SU-DHL-6 (cell line): ENCODE measurements around the gene B4GALT5.

Source experiments
- H2AFZ ChIP-seq: fragments of 200-600 bp; sonication (generic); 2 replicates; pipeline ENCODE4 v1.6.1; 2014; ENCODE audit warnings: low read depth, mild to moderate bottlenecking, moderate library complexity, mixed read lengths, antibody characterized with exemption, low read length; ENCODE audit not compliant: severe bottlenecking
- H3F3A ChIP-seq: fragments of 200-600 bp; shearing (Covaris generic); 2 replicates; pipeline ENCODE4 v1.6.0; 2016; ENCODE audit warnings: antibody characterized with exemption, mild to moderate bottlenecking; ENCODE audit not compliant: insufficient read depth
- H3K27ac ChIP-seq: fragments of 200-600 bp; sonication (generic); 2 replicates; pipeline ENCODE4 v1.5.1; 2016; ENCODE audit warnings: low read depth, mild to moderate bottlenecking, low read length, moderate library complexity, mixed read lengths
- H3K27me3 ChIP-seq: fragments of 200-600 bp; sonication (generic), shearing (Covaris generic); 2 replicates; pipeline ENCODE4 v1.6.0; 2014; ENCODE audit warnings: mild to moderate bottlenecking, low read length
- H3K36me3 ChIP-seq: fragments of 200-600 bp; sonication (generic); 2 replicates; pipeline ENCODE4 v1.6.1; 2014; ENCODE audit warnings: mild to moderate bottlenecking, low read length, mixed read lengths
- H3K4me2 ChIP-seq: fragments of 300-600, 200-600 bp; shearing (Covaris generic), sonication (generic); 2 replicates; pipeline ENCODE4 v1.6.0; 2014; ENCODE audit warnings: low read length, low read depth, mild to moderate bottlenecking; ENCODE audit not compliant: poor library complexity, severe bottlenecking
- H3K4me3 ChIP-seq: fragments of 200-600 bp; sonication (generic); 2 replicates; pipeline ENCODE4 v1.5.1; 2014; ENCODE audit warnings: antibody characterized with exemption, low read length, mild to moderate bottlenecking, mixed read lengths; ENCODE audit not compliant: insufficient read depth, poor library complexity, severe bottlenecking
- H3K79me2 ChIP-seq: fragments of 200-600 bp; sonication (generic); 2 replicates; pipeline ENCODE4 v1.6.1; 2014; ENCODE audit warnings: mild to moderate bottlenecking, low read length, moderate library complexity; ENCODE audit not compliant: insufficient read depth
- H3K9ac ChIP-seq: fragments of 200-600 bp; sonication (generic); 2 replicates; pipeline ENCODE4 v1.7.0; 2014; ENCODE audit warnings: mild to moderate bottlenecking, low read length
- H3K9me2 ChIP-seq: fragments of 200-600 bp; sonication (generic); replicated peaks from 2 replicates; pipeline ENCODE4 v1.6.1; 2014; ENCODE audit warnings: low read length; ENCODE audit not compliant: insufficient read depth
- H3K9me3 ChIP-seq: fragments of 200-600 bp; sonication (generic); 2 replicates; pipeline ENCODE4 v1.6.1; 2014; ENCODE audit warnings: low read length, mixed read lengths; ENCODE audit not compliant: insufficient read depth
- H4K20me1 ChIP-seq: fragments of 200-600 bp; sonication (generic); 2 replicates; pipeline ENCODE4 v1.6.1; 2014; ENCODE audit warnings: low read depth, mild to moderate bottlenecking, antibody characterized with exemption, low read length, moderate library complexity, mixed read lengths
- EZH2phosphoT487 ChIP-seq: fragments of 200-600 bp; sonication (generic), shearing (Covaris generic); conservative IDR thresholded peaks from 2 replicates; pipeline ENCODE4 v1.6.1; 2018; ENCODE audit warnings: mild to moderate bottlenecking, antibody characterized with exemption, low read length, moderate library complexity, mixed read lengths
- TF ChIP-seq, protein P1 (sequence below): fragments of 200-600 bp; sonication (generic); IDR thresholded peaks from one replicate; pipeline ENCODE4 v1.5.1; 2017; ENCODE audit warnings: antibody characterized with exemption, mild to moderate bottlenecking, low read length, moderate library complexity; ENCODE audit not compliant: insufficient read depth, poor library complexity, severe bottlenecking

Gene B4GALT5

DNA sequence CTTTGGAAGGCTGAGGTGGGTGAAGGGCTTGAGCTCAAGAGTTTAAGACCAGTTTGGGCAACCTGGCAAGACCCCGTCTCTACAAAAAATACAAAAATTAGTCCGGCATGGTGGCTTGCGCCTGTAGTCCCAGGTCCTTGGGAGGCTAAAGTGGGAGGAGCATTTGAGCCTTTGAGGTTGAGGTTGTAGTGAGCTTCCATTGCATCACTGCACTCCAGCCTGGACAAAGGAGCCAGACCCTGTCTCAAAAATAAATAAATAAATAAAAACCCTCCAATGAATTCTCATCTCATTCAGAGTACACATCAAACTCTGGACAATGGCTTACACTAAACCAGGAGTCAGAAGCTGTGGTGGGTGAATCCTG lies 31.8 kb downstream of the B4GALT5 start:
- Histone ChIP-seq H3K9me2 (no peaks in the 10 kb centered on the region), H3K27me3 (no peaks in the 10 kb centered on the region), H3K36me3 (peaks cover 3% of the 10 kb centered on the region; the same call in 1 of the 2 replicates), H3K4me2 (no peak overlapping the region), H3F3A (peaks cover 40% of the 10 kb centered on the region), H3K9ac (no peak overlapping the region), H3K4me3 (no peak overlapping the region), H3K79me2 (peaks cover 100% of the 10 kb centered on the region), H4K20me1 (peaks cover 8% of the 10 kb centered on the region; the same call in 1 of the 2 replicates), H3K9me3 (no peaks in the 10 kb centered on the region), H3K27ac (no peak overlapping the region), H2AFZ (no peak overlapping the region)
- no peak for TF ChIP-seq EZH2phosphoT487
- TF ChIP-seq, protein P1, sequence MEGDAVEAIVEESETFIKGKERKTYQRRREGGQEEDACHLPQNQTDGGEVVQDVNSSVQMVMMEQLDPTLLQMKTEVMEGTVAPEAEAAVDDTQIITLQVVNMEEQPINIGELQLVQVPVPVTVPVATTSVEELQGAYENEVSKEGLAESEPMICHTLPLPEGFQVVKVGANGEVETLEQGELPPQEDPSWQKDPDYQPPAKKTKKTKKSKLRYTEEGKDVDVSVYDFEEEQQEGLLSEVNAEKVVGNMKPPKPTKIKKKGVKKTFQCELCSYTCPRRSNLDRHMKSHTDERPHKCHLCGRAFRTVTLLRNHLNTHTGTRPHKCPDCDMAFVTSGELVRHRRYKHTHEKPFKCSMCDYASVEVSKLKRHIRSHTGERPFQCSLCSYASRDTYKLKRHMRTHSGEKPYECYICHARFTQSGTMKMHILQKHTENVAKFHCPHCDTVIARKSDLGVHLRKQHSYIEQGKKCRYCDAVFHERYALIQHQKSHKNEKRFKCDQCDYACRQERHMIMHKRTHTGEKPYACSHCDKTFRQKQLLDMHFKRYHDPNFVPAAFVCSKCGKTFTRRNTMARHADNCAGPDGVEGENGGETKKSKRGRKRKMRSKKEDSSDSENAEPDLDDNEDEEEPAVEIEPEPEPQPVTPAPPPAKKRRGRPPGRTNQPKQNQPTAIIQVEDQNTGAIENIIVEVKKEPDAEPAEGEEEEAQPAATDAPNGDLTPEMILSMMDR: no peak

DNA sequence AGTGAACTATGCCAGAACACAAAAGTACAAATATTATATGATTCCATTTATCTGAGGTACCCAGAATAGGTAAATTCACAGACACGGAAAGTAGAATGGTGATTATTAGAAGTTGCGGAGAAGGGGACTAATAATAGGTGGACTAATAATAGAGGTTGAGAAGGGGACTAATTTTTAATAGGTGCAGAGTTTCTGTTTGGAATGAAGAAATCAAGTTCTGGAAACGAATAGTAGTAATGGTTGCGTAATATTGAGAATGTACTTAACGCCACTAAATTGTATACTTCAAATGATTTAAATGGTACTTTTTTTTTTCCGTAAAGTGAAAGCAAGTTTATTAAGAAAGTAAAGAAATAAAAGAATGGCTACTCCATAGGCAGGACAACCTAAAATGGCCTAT lies 33.2 kb downstream of the B4GALT5 start:
- Histone ChIP-seq H3F3A (peaks cover 44% of the 10 kb centered on the region), H3K4me3 (no peak overlapping the region), H3K9me2 (no peaks in the 10 kb centered on the region), H3K27ac (peak overlapping the region; percentile 12; the same call in 1 of the 2 replicates), H3K27me3 (no peaks in the 10 kb centered on the region), H2AFZ (no peak overlapping the region), H3K4me2 (peak overlapping the region; percentile 22), H3K36me3 (peaks cover 3% of the 10 kb centered on the region; the same call in 1 of the 2 replicates), H3K79me2 (peaks cover 100% of the 10 kb centered on the region), H4K20me1 (peaks cover 8% of the 10 kb centered on the region; the same call in 1 of the 2 replicates), H3K9me3 (no peaks in the 10 kb centered on the region), H3K9ac (no peak overlapping the region)
- TF ChIP-seq, protein P1: no peak
- no peak for TF ChIP-seq EZH2phosphoT487

- H3K27ac ChIP-seq: no peak overlapping the region
- H3K9ac ChIP-seq: no peak overlapping the region
- H3K36me3 ChIP-seq: peaks cover 3% of the 10 kb centered on the region; the same call in 1 of the 2 replicates
- H3K9me3 ChIP-seq: no peaks in the 10 kb centered on the region
- H3K27me3 ChIP-seq: no peaks in the 10 kb centered on the region
- peaks cover 41% of the 10 kb centered on the region for H3F3A ChIP-seq
- no peaks in the 10 kb centered on the region for H3K9me2 ChIP-seq
- no peak overlapping the region for H3K4me2 ChIP-seq
- H2AFZ ChIP-seq: no peak overlapping the region
- peaks cover 5% of the 10 kb centered on the region; the same call in 1 of the 2 replicates for H4K20me1 ChIP-seq
- TF ChIP-seq, protein P1: no peak
- TF ChIP-seq EZH2phosphoT487: no peak
- peaks cover 100% of the 10 kb centered on the region for H3K79me2 ChIP-seq
- no peak overlapping the region for H3K4me3 ChIP-seq
Observed at GRCh38 chr20:49679634-49680033, 34.0 kb downstream of the B4GALT5 start.
